HepG2 (cell line): ENCODE measurements around the gene TBC1D16. TPM values are rescaled to one million over a fixed set of nuclear protein-coding genes. Genes with fewer than 3 reads are reported as not detected.
A peak's percentile ranks its signal among the peaks of the same experiment; 100 is the strongest.

ENCODE experiments used
- AHDC1 ChIP-seq: sonication (generic); formaldehyde crosslinking; IDR thresholded peaks from 2 replicates; pipeline ENCODE4 v1.5.1; 2020; ENCODE audit warnings: mild to moderate bottlenecking, missing genetic modification reagents, borderline replicate concordance
- ATF1 ChIP-seq: IDR thresholded peaks from 2 replicates; pipeline ENCODE4 v1.6.1; 2016; ENCODE audit warnings: mild to moderate bottlenecking, control low read depth
- BRD4 ChIP-seq: sonication (generic); formaldehyde crosslinking; IDR thresholded peaks from 2 replicates; pipeline ENCODE4 v1.4.0; 2020; ENCODE audit warnings: missing genetic modification reagents
- FOXA1 ChIP-seq, 2 experiments: fragments of 450-650 bp in 1 of 2; sonication (generic) in 1 of 2; formaldehyde crosslinking in 1 of 2; IDR thresholded peaks; 2 replicates each; pipeline versions ENCODE4 v1.4.0 to v1.6.1; 2016 to 2020; ENCODE audit warnings: missing genetic modification reagents in 1 of 2
- IRX3 ChIP-seq: sonication (generic); formaldehyde crosslinking; IDR thresholded peaks from 2 replicates; pipeline ENCODE4 v1.8.1; 2023; ENCODE audit warnings: mild to moderate bottlenecking, low read depth, missing genetic modification reagents, borderline replicate concordance
- KDM4B ChIP-seq: sonication (generic); formaldehyde crosslinking; IDR thresholded peaks from 2 replicates; pipeline ENCODE4 v1.4.0; 2020; ENCODE audit warnings: missing genetic modification reagents
- NCOA2 ChIP-seq: sonication (generic); formaldehyde crosslinking; IDR thresholded peaks from 2 replicates; pipeline ENCODE4 v1.8.0; 2022; ENCODE audit warnings: inconsistent platforms
- TCF12 ChIP-seq, 2 experiments: fragments of 450-650 bp in 1 of 2; sonication (generic) in 1 of 2; formaldehyde crosslinking in 1 of 2; IDR thresholded peaks; 2 replicates each; pipeline versions ENCODE4 v1.6.1 to v1.8.0; 2017 to 2022; ENCODE audit warnings: antibody characterized with exemption in 1 of 2, mild to moderate bottlenecking in 1 of 2, missing genetic modification reagents in 1 of 2, moderate library complexity in 1 of 2
- TSC22D2 ChIP-seq: sonication (generic); formaldehyde crosslinking; IDR thresholded peaks from 2 replicates; pipeline ENCODE4 v1.5.1; 2020; ENCODE audit warnings: missing genetic modification reagents, mild to moderate bottlenecking, borderline replicate concordance
- ZC3H13 ChIP-seq: sonication (generic); formaldehyde crosslinking; IDR thresholded peaks from 2 replicates; pipeline ENCODE4 v1.8.1; 2023; ENCODE audit warnings: mild to moderate bottlenecking, missing genetic modification reagents, moderate library complexity
- ZKSCAN5 ChIP-seq: sonication (generic); formaldehyde crosslinking; IDR thresholded peaks from 2 replicates; pipeline ENCODE4 v1.5.1; 2020; ENCODE audit warnings: mild to moderate bottlenecking, missing genetic modification reagents
- ZNF280D ChIP-seq: sonication (generic); formaldehyde crosslinking; IDR thresholded peaks from 2 replicates; pipeline ENCODE4 v1.5.1; 2020; ENCODE audit warnings: mild to moderate bottlenecking, missing genetic modification reagents
- ZNF839 ChIP-seq: sonication (generic); formaldehyde crosslinking; IDR thresholded peaks from 2 replicates; pipeline ENCODE4 v1.4.0; 2020; ENCODE audit warnings: missing genetic modification reagents, mild to moderate bottlenecking, borderline replicate concordance
- ZNF878 ChIP-seq: sonication (generic); formaldehyde crosslinking; IDR thresholded peaks from 2 replicates; pipeline ENCODE4 v1.8.1; 2023; ENCODE audit warnings: mild to moderate bottlenecking, missing genetic modification reagents, moderate library complexity
- polyA plus RNA-seq, 8 experiments: library from polyadenylated mRNA; depleted of rRNA in 3 of 8; stranded (reverse) in 7 of 8; unstranded in 1 of 8; fragments of >200 nt; fragmentation: Illumina TruSeq in 4 of 8; extraction: Trizol in 4 of 8; gene quantifications; 2 replicates each; pipeline versions ENCODE4 v1.2.1 to v1.2.3, GENCODE V29; 2011 to 2016; ENCODE audit warnings: low read depth in 4 of 8, missing spikeins in 1 of 8, mixed read lengths in 1 of 8; ENCODE audit not compliant: insufficient read depth in 1 of 8
- total RNA-seq, 5 experiments: library from RNA; depleted of rRNA; stranded (reverse); fragments of >200 nt; fragmentation: Illumina TruSeq; extraction: Trizol; gene quantifications; 2 replicates each; pipeline ENCODE4 v1.2.3, GENCODE V29; 2016; ENCODE audit warnings: low read depth in 1 of 5
- TF ChIP-seq, protein P1 (sequence below): sonication (generic); formaldehyde crosslinking; IDR thresholded peaks from 2 replicates; pipeline ENCODE4 v1.4.0; 2020; ENCODE audit warnings: missing genetic modification reagents, borderline replicate concordance

The TBC1D16 gene
- total and polyA plus RNA-seq, 2 of the 13 experiments (the other 11 are each of a cell fraction or from before 2014, with no cell fraction given) = 14.9 to 24.9 TPM

- TF ChIP-seq AHDC1 (CRISPR knock-in tag) (no peak), FOXA1 (IDR thresholded peaks at IDR 0.05) (no peak), FOXA1 (CRISPR knock-in tag; IDR thresholded peaks at IDR 0.05) (no peak), ZNF839 (CRISPR knock-in tag) (no peak), BRD4 (peak; percentile 85; the same call in 1 of the 2 replicates), NCOA2 (peak; percentile 83), ATF1 (CRISPR knock-in tag) (no peak), IRX3 (no peak), ZC3H13 (CRISPR knock-in tag) (0 out of 2 replicates have a peak, but pooled peaks have one; percentile 25), ZNF878 (CRISPR knock-in tag) (peak; percentile 75; the same call in 1 of the 2 replicates), ZNF280D (CRISPR knock-in tag) (no peak), TCF12 (IDR thresholded peaks at IDR 0.05) (no peak), TCF12 (CRISPR knock-in tag; IDR thresholded peaks at IDR 0.05) (no peak), TSC22D2 (CRISPR knock-in tag) (no peak), ZKSCAN5 (CRISPR knock-in tag) (no peak), KDM4B (CRISPR knock-in tag) (no peak)
- TF ChIP-seq, protein P1, sequence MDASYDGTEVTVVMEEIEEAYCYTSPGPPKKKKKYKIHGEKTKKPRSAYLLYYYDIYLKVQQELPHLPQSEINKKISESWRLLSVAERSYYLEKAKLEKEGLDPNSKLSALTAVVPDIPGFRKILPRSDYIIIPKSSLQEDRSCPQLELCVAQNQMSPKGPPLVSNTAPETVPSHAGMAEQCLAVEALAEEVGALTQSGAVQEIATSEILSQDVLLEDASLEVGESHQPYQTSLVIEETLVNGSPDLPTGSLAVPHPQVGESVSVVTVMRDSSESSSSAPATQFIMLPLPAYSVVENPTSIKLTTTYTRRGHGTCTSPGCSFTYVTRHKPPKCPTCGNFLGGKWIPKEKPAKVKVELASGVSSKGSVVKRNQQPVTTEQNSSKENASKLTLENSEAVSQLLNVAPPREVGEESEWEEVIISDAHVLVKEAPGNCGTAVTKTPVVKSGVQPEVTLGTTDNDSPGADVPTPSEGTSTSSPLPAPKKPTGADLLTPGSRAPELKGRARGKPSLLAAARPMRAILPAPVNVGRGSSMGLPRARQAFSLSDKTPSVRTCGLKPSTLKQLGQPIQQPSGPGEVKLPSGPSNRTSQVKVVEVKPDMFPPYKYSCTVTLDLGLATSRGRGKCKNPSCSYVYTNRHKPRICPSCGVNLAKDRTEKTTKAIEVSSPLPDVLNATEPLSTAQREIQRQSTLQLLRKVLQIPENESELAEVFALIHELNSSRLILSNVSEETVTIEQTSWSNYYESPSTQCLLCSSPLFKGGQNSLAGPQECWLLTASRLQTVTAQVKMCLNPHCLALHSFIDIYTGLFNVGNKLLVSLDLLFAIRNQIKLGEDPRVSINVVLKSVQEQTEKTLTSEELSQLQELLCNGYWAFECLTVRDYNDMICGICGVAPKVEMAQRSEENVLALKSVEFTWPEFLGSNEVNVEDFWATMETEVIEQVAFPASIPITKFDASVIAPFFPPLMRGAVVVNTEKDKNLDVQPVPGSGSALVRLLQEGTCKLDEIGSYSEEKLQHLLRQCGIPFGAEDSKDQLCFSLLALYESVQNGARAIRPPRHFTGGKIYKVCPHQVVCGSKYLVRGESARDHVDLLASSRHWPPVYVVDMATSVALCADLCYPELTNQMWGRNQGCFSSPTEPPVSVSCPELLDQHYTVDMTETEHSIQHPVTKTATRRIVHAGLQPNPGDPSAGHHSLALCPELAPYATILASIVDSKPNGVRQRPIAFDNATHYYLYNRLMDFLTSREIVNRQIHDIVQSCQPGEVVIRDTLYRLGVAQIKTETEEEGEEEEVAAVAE (CRISPR knock-in tag) = 0 out of 2 replicates have a peak, but pooled peaks have one; percentile 22
These were observed 45.5 kb downstream of the TBC1D16 start (continued) for GRCh38 chr17:79990051-79990592.
